Esophagus squamous epithelium (tissue), 4 donors: ENCODE data around the gene ARFRP1.

ENCODE experiments used
- POLR2A ChIP-seq, 4 donors: fragments of 450-650 bp; IDR thresholded peaks; one replicate each; pipeline ENCODE4 v1.6.1; 2017; ENCODE audit warnings: antibody characterized with exemption in 4 of 4, mild to moderate bottlenecking in 4 of 4, moderate library complexity in 3 of 4
- TF ChIP-seq, protein P1 (sequence below), 6 experiments: fragments of 450-650 bp in 4 of 6; fragments of 200-600 bp in 2 of 6; sonication (generic) in 2 of 6; IDR thresholded peaks; one replicate each; pipeline ENCODE4 v1.5.1; 2016 to 2019; ENCODE audit warnings: antibody characterized with exemption in 6 of 6, mild to moderate bottlenecking in 4 of 6, moderate library complexity in 4 of 6

DNA sequence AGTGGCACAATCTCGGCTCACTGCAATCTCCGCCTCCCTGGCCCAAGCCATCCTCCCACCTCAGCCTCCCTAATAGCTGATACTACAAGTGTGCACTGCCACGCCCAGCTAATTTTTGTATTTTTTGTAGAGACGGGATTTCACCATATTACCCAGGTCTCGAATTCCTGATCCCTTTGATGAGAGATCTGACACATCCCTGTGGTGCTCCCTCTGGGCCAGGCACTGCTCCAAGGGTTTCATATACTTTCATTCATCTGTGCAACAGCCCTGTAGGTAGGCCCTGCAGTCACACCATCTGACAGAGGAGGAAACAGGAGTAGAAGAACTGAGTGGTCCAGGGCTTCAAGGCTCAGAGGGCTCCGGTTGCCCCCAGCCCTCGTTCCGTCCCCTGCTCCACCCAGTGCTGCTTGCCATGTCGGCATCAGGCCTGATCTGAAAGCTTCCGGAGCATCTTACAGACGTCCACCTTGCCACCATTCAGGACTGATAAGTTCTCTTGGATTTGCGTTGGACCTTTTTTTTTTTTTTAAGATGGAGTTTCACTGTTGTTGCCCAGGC, 3.4 kb upstream of the ARFRP1 start:
- no peak for TF ChIP-seq POLR2A (IDR thresholded peaks at IDR 0.05)
- TF ChIP-seq, protein P1, sequence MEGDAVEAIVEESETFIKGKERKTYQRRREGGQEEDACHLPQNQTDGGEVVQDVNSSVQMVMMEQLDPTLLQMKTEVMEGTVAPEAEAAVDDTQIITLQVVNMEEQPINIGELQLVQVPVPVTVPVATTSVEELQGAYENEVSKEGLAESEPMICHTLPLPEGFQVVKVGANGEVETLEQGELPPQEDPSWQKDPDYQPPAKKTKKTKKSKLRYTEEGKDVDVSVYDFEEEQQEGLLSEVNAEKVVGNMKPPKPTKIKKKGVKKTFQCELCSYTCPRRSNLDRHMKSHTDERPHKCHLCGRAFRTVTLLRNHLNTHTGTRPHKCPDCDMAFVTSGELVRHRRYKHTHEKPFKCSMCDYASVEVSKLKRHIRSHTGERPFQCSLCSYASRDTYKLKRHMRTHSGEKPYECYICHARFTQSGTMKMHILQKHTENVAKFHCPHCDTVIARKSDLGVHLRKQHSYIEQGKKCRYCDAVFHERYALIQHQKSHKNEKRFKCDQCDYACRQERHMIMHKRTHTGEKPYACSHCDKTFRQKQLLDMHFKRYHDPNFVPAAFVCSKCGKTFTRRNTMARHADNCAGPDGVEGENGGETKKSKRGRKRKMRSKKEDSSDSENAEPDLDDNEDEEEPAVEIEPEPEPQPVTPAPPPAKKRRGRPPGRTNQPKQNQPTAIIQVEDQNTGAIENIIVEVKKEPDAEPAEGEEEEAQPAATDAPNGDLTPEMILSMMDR (IDR thresholded peaks at IDR 0.05) = no peak
